Pancreas (tissue), 10 donors: ENCODE results near the gene ITGB2. TPM values are rescaled to one million over a fixed set of nuclear protein-coding genes. Genes with fewer than 3 reads are reported as not detected.
A peak's percentile ranks its signal among the peaks of the same experiment; 100 is the strongest.

Experiments used
- ATAC-seq, 4 donors: fragments of 200-7000 bp; cut with Tn5 transposase; one replicate each; pipeline versions ENCODE4 v1.8.0 to v1.9.1; 2020; ENCODE audit warnings: mild to moderate bottlenecking in 4 of 4, moderate library complexity in 4 of 4
- DNase-seq, 6 donors: peaks; one replicate each; pipeline ENCODE4 v3.0.0-alpha.2; 2020
- FAIRE-seq: peaks from 2 replicates; lab custom pipeline; 2012; peaks lifted over from hg19 to GRCh38; lab: Jason Lieb, UNC
- H3K27ac ChIP-seq, 4 donors: fragments of 200-600 bp; sonication (generic); 1 replicate in 3 of 4; 2 replicates in 1 of 4; pipeline versions ENCODE4 v1.5.0 to v1.8.0; 2020
- H3K27me3 ChIP-seq, 4 donors: fragments of 200-600 bp; one replicate each; pipeline ENCODE4 v1.8.0; 2021
- H3K36me3 ChIP-seq, 3 donors: fragments of 200-600 bp; sonication (generic) in 1 of 3; one replicate each; pipeline versions ENCODE4 v1.5.0 to v1.8.0; 2020 to 2021
- H3K4me1 ChIP-seq, 3 donors: fragments of 200-600 bp; one replicate each; pipeline ENCODE4 v1.8.0; 2021
- H3K4me3 ChIP-seq, 4 donors: fragments of 200-600 bp; sonication (generic) in 2 of 4; one replicate each; pipeline versions ENCODE4 v1.5.0 to v1.8.0; 2020 to 2021
- H3K9me3 ChIP-seq, 4 donors: fragments of 200-600 bp; one replicate each; pipeline ENCODE4 v1.8.0; 2021
- WGBS, 2 donors: extraction: QIAGEN DNeasy Blood & Tissue Kit; methylation state at CpG; one replicate each; pipeline ENCODE4 v1.1.7; 2013; 5-methylcytosine and 5-hydroxymethylcytosine counted together
- intact Hi-C, 3 donors: fragments of 100-400 bp; cut with DNase I; formaldehyde crosslinking; loops; one replicate each; pipeline versions ENCODE4 v1.11.1 to v1.14.2; 2022
- polyA plus RNA-seq, 2 donors: library from polyadenylated mRNA; stranded (reverse); fragments of 200-250 nt; gene quantifications; one replicate each; pipeline ENCODE4 v1.2.3, GENCODE V29; 2013
- total RNA-seq, 6 donors: library from RNA; stranded (reverse); fragmentation: NEBNext Ultra II Directional in 4 of 6; extraction: Animal tissue kit (Norgen Biotek cat#: 25700) in 4 of 6; gene quantifications; one replicate each; pipeline versions ENCODE4 v1.2.1 to v1.2.4, GENCODE V29; 2021 to 2023
- TF ChIP-seq, protein P1 (sequence below), 4 donors: fragments of 200-600 bp; sonication (generic) in 3 of 4; IDR thresholded peaks; one replicate each; pipeline versions ENCODE4 v1.5.0 to v1.8.0; 2021; ENCODE audit warnings: antibody characterized with exemption in 4 of 4
- donor health status: healthy with polysubstance abuse.
- donor health status: DM: no; HTN: no; CAD: no; lungs with moderate emphysema.
- donor health status: DM: no; HTN: no; CAD: no.
- donor health status: control.
- donor health status: control.
- donor health status: Bipolar disorder and iron deficiency.
- donor health status: DM: yes; HTN: yes; CAD: no.
- donor health status: DM: no; HTN: no; CAD: no.
- donor health status: DM: no; HTN: no; CAD: no.
- donor health status: DM: yes; HTN: yes; CAD: no.

ITGB2 gene
- total and polyA plus RNA-seq, 8 donors = 1.1 to 88.0 (median 11.6) TPM

DNA sequence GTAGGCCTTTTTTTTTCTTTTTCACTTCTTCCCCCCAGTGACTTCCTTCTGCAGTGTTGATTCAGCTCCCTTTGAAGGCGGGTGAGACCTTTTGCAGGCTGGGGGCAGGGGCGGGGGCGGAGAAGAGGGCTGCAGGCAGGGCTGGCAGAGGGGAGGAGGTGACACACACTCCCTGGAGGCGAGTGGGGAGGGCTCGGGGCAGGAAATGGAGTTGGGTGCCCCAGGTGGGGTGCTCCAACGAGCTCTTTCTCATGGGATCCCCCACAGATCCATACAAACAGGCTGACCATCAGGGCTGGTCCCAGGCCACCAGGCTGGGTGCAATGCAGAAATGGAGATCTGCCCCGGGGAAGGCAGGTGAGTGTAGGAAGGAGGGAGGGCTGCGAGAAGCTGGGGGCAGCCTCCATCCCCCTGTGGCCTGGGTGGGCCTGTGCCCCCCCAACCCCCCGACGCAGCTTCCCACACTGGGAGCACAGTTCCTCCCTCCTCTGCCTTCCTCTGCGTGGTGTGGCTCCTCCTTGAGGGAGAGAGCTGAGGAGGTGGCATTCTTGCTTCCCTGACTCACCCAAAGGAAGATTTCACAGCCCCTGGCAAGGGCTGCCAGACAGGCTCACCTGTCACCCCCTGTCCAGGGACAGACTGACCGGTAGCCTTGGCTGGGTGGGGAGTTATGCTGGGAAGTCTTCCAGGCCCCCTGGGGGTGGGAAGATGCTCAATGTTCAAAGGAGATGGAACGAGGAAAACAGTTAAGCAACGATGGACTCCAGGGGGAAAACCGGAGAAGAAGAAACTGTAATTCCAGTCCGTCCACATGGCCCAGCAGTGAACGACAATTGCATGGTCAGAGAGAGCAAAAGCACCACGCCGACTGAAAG, 7.1 kb upstream of the ITGB2 start:
- intact Hi-C loops = no loop called here
- H3K9me3 ChIP-seq = no peaks in the 10 kb centered on the region
- TF ChIP-seq, protein P1, sequence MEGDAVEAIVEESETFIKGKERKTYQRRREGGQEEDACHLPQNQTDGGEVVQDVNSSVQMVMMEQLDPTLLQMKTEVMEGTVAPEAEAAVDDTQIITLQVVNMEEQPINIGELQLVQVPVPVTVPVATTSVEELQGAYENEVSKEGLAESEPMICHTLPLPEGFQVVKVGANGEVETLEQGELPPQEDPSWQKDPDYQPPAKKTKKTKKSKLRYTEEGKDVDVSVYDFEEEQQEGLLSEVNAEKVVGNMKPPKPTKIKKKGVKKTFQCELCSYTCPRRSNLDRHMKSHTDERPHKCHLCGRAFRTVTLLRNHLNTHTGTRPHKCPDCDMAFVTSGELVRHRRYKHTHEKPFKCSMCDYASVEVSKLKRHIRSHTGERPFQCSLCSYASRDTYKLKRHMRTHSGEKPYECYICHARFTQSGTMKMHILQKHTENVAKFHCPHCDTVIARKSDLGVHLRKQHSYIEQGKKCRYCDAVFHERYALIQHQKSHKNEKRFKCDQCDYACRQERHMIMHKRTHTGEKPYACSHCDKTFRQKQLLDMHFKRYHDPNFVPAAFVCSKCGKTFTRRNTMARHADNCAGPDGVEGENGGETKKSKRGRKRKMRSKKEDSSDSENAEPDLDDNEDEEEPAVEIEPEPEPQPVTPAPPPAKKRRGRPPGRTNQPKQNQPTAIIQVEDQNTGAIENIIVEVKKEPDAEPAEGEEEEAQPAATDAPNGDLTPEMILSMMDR (IDR thresholded peaks at IDR 0.05) = no peak
- H3K27ac ChIP-seq = no peak overlapping the region
- peak in 2 of 6 donors; percentile 37 to 50 for DNase-seq
- 5 to 8% methylated on average over 19 of the region's 19 CpGs for WGBS, 2 donors
- no peak for FAIRE-seq
- H3K36me3 ChIP-seq = no peaks in the 10 kb centered on the region
- ATAC-seq = peak in 3 of 4 donors; percentile 29 to 54 (median 43)
- H3K4me3 ChIP-seq = peak overlapping the region in 1 of 4 donors; percentile 7
- H3K4me1 ChIP-seq = peaks cover 0 to 7% (median 7%) of the 10 kb centered on the region in 3 donors
- H3K27me3 ChIP-seq = peaks cover 0 to 4% (median 0%) of the 10 kb centered on the region in 4 donors

DNA sequence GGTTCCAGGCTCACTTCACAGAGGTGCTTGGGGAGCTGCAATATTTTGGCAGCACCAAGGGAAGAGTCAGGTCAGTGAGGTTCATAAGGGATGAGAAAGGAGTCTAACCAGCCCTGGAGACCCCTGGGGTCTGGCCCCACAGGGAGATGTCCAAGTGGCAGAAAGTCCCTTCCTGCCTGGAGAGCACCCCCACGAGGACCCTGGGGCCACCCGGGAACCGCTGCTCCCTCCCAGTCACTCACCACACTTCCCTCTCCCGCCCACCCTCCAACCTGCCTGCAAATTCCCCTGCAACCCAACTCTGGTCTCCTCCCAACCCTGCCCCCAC, 6.5 kb upstream of the ITGB2 start:
- Histone ChIP-seq H3K4me3 (no peak overlapping the region), H3K36me3 (no peaks in the 10 kb centered on the region), H3K9me3 (no peaks in the 10 kb centered on the region), H3K4me1 (peaks cover 0 to 2% (median under 1%) of the 10 kb centered on the region in 3 donors), H3K27me3 (peaks cover 0 to 4% (median 0%) of the 10 kb centered on the region in 4 donors), H3K27ac (no peak overlapping the region)
- TF ChIP-seq, protein P1 (IDR thresholded peaks at IDR 0.05) = no peak
- intact Hi-C loops = no loop called here
- WGBS, 2 donors = 3 to 8% methylated on average over 4 of the region's 4 CpGs
- no peak for DNase-seq
- FAIRE-seq = no peak
- ATAC-seq = no peak

DNA sequence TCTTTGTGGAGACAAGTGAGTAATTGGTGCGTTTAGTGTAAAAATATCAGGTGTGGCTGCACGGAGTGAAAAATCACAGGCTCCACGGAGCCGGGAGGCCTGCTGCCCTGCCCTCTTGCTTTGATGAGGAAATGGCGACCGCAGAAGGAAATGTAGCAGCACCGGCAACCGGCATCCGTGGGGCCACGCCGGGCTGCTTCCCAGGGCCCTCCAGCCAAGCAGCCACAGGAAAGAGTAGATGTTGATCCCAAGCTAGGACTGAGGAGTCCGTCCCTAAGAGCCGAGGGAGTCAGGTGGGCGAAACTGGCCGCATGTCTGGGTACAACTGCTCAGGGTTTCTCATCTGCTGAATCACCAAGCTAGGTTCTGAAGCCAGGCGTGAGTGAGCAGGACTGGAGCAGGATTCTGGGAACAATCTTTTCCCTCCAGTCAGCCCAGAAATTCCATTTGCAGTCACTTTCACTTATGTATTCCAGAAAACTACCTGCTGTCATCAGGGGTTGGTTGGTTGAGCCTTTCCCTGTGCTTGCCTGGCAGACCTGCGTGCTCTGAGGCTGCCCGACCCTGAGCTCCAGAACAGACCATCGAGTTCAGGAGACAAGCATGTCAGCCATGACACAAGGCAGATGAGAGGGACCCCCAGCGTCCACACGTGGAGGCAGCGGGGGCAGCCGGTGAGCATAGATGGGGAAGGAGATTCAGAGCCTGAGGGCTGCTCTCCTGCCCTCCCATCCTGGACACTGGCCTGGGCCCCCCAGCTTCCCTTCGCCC, 5.8 kb upstream of the ITGB2 start:
- ATAC-seq (no peak), DNase-seq (no peak), FAIRE-seq (no peak)
- Histone ChIP-seq H3K9me3 (no peaks in the 10 kb centered on the region), H3K27ac (no peak overlapping the region), H3K4me3 (no peak overlapping the region), H3K4me1 (no peaks in the 10 kb centered on the region), H3K27me3 (peaks cover 0 to 1% (median 0%) of the 10 kb centered on the region in 4 donors), H3K36me3 (no peaks in the 10 kb centered on the region)
- TF ChIP-seq, protein P1 (IDR thresholded peaks at IDR 0.05) = no peak
- intact Hi-C loops = no loop called here
- 40 to 56% methylated on average over 24 of the region's 24 CpGs for WGBS, 2 donors

DNA sequence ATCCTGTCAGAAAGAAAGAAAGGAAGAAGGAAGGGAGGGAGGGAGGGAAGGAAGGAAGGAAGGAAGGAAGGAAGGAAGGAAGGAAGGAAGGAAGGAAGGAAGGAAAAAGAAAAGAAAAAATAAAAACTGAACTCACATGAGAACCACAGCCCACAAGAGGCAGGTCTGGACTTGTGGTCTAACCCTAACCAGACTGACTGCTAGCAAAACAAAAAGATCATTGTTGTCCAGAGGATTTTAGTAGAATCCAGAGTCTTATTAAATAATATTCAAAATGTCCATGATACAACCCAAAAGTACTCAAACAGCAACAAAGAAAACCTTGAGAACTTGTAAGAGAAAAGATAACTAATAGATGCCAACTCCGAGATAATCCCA, 4.7 kb upstream of the ITGB2 start:
- H3K36me3 ChIP-seq = no peaks in the 10 kb centered on the region
- intact Hi-C loops = no loop called here
- no peak for FAIRE-seq
- H3K27me3 ChIP-seq = peaks cover 0 to 8% (median 0%) of the 10 kb centered on the region in 4 donors
- 47 to 54% methylated on average over 1 of the region's 1 CpG for WGBS, 2 donors
- DNase-seq = no peak
- H3K4me3 ChIP-seq = no peak overlapping the region
- no peaks in the 10 kb centered on the region for H3K4me1 ChIP-seq
- H3K9me3 ChIP-seq = no peaks in the 10 kb centered on the region
- TF ChIP-seq, protein P1 (IDR thresholded peaks at IDR 0.05) = no peak
- ATAC-seq = no peak
- no peak overlapping the region for H3K27ac ChIP-seq
